Activated effector memory CD4-positive, alpha-beta T cell treated with Interleukin-2 at 50 U/mL for 16 hours (primary cell): Measurements from ENCODE around the gene CCDC141.

Source experiments
- DNase-seq: peaks from one replicate; pipeline ENCODE4 v3.0.0-alpha.2; 2020

Gene CCDC141

DNA sequence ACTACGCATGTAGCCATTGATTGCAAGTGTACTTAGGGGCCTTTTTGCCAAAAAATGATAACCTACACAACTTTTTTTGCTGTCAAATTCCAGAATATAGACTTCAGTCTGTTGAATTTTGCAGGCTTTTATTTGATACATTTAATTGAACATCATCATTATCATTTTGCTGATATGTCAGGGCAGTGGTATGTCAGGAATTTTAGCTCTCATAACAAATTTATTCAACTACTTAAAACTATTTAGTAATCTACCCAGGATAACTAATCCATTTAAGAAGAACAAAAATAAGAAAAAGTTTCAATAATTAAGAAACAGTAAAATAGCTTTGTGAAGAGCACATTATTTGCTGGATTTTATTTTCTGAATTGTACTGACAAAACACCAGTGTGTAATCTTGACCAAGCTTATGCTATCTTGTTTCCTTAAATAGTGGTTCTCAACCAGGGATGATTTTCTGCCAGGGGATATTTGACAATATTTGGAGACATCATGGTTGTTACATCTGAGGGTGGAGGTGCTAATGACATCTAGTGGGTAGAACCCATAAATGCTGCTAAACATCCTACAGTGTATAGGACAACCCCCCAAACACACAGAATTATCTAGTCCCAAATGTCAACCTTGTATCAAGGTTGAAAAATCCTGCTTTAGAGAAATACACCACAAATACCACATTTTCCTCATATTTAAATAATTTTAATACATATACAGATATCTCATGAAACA, 230.6 kb downstream of the CCDC141 start:
- DNase-seq = no peak

- DNase-seq = no peak
Measured at GRCh38 chr2:178811901-178812300, 238.0 kb downstream of the CCDC141 start.

DNA sequence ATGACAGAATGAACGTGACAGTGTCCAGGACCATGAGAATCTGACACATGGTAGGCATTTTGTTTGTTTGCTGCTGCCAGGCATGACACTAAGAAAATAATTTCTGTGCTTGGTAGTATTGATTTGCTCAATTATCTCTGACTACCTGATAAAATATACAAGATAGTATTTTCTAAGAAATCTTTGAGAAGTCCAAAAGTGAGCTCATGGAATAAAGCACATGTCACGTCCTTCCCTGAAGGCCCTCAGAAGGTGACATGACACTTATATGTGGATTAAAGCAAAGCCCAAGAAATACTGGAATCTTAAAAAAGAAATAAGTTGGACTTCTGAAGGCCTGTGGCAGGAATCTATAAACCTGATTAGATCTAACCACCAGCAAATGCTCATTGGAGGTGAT, 238.9 kb downstream of the CCDC141 start:
- no peak for DNase-seq

- DNase-seq = no peak
Measured at GRCh38 chr2:178810422-178810821, 239.5 kb downstream of the CCDC141 start.

GRCh38 chr2:178807227-178808008, 242.5 kb downstream of the CCDC141 start, which contains the start of gene TTN:
TSS of gene TTN (minus strand) at chr2:178807423. CDS start at chr2:178804642, 2,781 bp downstream.
- DNase-seq = no peak

DNA sequence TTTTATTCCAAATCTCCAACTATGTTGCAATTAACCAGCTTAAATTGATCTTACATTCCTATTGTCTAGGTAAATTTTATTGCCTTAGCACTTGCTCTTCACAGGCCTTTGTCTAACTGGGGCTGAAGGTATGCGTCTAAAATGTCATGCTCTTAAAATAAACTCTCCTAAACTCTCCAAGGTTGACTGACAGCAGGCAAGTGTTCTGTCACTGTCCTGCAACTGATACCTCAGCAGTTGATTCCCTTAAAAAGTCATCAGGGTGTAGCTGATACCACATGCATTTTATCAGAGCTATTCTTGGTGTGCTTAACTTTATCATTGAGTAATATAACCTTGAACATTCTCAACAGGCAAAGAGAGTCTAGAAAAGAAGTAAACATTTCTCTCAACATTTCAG, 243.4 kb downstream of the CCDC141 start:
- no peak for DNase-seq

DNA sequence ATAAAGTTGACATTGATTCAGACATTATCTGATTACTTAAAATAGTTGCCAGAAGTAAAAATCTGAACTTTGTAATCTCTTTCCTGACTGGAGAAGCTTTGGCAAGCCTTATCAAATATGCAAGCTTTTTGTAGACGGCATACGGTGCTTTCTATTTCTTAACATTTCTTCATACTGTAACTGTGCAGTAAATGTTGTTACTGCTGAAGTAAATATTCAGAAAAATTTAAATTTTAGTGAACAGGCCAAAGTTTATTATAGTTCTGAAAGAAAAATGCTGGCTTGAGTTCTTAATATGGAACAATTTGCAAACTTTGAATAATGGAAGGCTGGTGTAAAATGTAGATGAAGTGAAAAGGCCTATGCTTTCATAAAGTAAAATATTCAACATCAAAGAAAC, 244.5 kb downstream of the CCDC141 start:
- DNase-seq = no peak

DNA sequence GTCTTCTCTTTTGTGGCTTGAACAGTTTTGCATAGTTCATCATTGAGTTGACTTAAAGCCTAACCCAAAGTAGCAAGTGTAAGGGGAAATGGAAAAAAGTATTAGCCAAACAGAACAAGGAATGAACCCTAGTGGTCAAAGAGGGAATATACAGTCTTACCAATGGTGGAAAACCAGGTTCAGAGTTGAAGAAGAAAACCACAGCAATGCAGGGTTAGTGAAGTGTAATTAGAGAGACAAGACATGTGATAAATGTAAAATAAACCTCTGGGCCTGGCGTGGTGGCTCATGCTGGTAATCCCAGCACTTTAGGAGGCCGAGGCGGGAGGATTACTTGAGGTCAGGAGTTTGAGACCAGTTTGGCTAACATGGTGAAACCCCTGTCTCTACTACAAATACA, 245.1 kb downstream of the CCDC141 start:
- DNase-seq = no peak

GRCh38 chr2:178800510-178800909, 249.4 kb downstream of the CCDC141 start:
- no peak for DNase-seq

- DNase-seq = no peak
Measured at GRCh38 chr2:178799305-178799704, 250.6 kb downstream of the CCDC141 start.

GRCh38 chr2:178796079-178796677, 253.8 kb downstream of the CCDC141 start:
- no peak for DNase-seq

- no peak for DNase-seq
Measured at GRCh38 chr2:178787934-178788333, 262.0 kb downstream of the CCDC141 start.

DNA sequence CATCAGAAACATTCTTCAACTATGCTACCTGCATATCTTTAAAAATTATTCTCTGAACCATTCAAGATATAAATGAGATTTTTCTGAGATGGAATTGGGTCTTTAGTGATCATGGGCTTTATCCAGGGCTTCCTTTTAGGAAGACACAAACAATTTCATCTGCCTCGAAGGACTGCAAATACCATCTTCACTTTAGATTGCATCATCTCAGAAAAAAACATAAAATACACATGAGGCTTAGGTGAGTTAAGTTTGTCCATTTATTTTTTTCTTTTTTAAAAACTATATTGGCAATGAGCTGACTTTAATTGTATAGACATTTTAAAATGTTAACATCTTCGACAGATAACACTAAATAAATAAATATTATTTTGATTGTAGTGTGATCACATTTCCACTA, 262.8 kb downstream of the CCDC141 start:
- no peak for DNase-seq

DNA sequence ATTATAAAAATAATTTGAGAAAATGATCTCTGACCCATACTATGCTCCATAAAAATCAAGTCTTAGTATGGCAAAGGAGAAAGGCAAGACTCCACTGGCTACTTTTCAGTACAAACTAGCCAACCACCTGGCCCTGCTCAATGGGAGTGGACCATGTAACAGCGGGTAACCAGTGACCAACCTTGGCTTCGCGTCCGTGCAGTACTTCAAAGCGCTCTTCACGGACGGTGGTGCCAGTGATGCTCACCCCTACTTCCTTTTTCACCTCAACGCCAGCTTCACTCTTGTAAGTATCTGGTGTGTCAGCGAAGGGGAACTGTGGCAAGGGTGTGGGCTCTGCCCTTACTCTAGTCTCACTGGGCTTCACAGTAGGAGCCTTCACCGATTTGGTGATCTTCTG, 266.0 kb downstream of the CCDC141 start:
- DNase-seq = no peak

- DNase-seq = no peak
Measured at GRCh38 chr2:178782236-178782635, 267.7 kb downstream of the CCDC141 start.
